Endothelial cell of umbilical vein (primary cell): Measurements from ENCODE around the gene TMEM225B. TPM values are rescaled to one million over a fixed set of nuclear protein-coding genes. Genes with fewer than 3 reads are reported as not detected.

ENCODE experiments used
- BruUV-seq: library from RNA; stranded (reverse); fragments of 400-500 nt; replicated peaks from 2 replicates; lab custom pipeline; 2021; lab: Mats Ljungman, UMichigan
- CTCF ChIA-PET: fragments of 300-600, 350-600 bp; sonication (Branson Sonifier 250); formaldehyde crosslinking; loops from one replicate; lab custom pipeline; 2021; ENCODE audit warnings: antibody characterized with exemption, inconsistent platforms; lab: Charles Lee
- POLR2A ChIA-PET: fragments of 300-600, 350-600 bp; sonication (Branson Sonifier 250); formaldehyde crosslinking; loops from one replicate; lab custom pipeline; 2021; ENCODE audit warnings: antibody characterized with exemption, inconsistent platforms; lab: Charles Lee
- DNase-seq: peaks from one replicate; pipeline ENCODE4 v3.0.0-alpha.2; 2011; ENCODE audit warnings: low read depth, low spot score
- FAIRE-seq: peaks from 2 replicates; lab custom pipeline; 2011; peaks lifted over from hg19 to GRCh38; lab: Jason Lieb, UNC
- H2AFZ ChIP-seq: 2 replicates; pipeline ENCODE4 v1.6.0; 2012; ENCODE audit warnings: low read depth, low read length, control low read depth, inconsistent platforms
- H3K27ac ChIP-seq: 2 replicates; pipeline ENCODE4 v1.5.1; 2011; ENCODE audit warnings: low read depth, mild to moderate bottlenecking, control low read depth, low read length, moderate library complexity; ENCODE audit not compliant: insufficient read depth
- H3K27me3 ChIP-seq, 2 experiments: 2 replicates each; pipeline versions ENCODE4 v1.6.0 to v1.6.1; 2011; ENCODE audit warnings: low read length in 2 of 2, mixed read lengths in 1 of 2; ENCODE audit not compliant: control insufficient read depth in 2 of 2, insufficient read depth in 2 of 2
- H3K36me3 ChIP-seq, 2 experiments: 2 replicates in 1 of 2; 3 replicates in 1 of 2; pipeline ENCODE4 v1.5.1; 2011; ENCODE audit warnings: low read length in 2 of 2, mild to moderate bottlenecking in 1 of 2, moderate library complexity in 1 of 2; ENCODE audit not compliant: control insufficient read depth in 2 of 2, insufficient read depth in 2 of 2; ENCODE audit errors: extremely low read depth in 1 of 2
- H3K4me1 ChIP-seq: 3 replicates; pipeline ENCODE4 v1.5.1; 2011; ENCODE audit warnings: mild to moderate bottlenecking, low read length; ENCODE audit not compliant: control insufficient read depth, insufficient read depth; ENCODE audit errors: extremely low read depth
- H3K4me2 ChIP-seq: 2 replicates; pipeline ENCODE4 v1.6.1; 2011; ENCODE audit warnings: low read length, control low read depth, mixed read lengths; ENCODE audit not compliant: insufficient read depth
- H3K4me3 ChIP-seq, 3 experiments: fragments of 200-600 bp in 1 of 3; sonication (generic), shearing (Covaris generic) in 1 of 3; replicated peaks in 1 of 3; 2 replicates each; pipeline ENCODE4 v1.5.1; 2011 to 2016; ENCODE audit warnings: control low read depth in 3 of 3, low read length in 3 of 3, mild to moderate bottlenecking in 2 of 3, inconsistent platforms in 1 of 3, low read depth in 1 of 3, moderate library complexity in 1 of 3; ENCODE audit not compliant: insufficient read depth in 1 of 3
- H3K79me2 ChIP-seq: 2 replicates; pipeline ENCODE4 v1.6.0; 2012; ENCODE audit warnings: low read length, inconsistent platforms; ENCODE audit not compliant: control insufficient read depth, insufficient read depth
- H3K9ac ChIP-seq: replicated peaks from 2 replicates; pipeline ENCODE3; 2011; ENCODE audit warnings: low read length, control low read depth; ENCODE audit not compliant: insufficient read depth; ENCODE audit errors: extremely low read depth
- H3K9me1 ChIP-seq: replicated peaks from 3 replicates; pipeline ENCODE4 v1.6.0; 2011; ENCODE audit warnings: mild to moderate bottlenecking, low read length; ENCODE audit not compliant: control insufficient read depth, insufficient read depth; ENCODE audit errors: extremely low read depth
- H3K9me3 ChIP-seq: replicated peaks from 2 replicates; pipeline ENCODE4 v1.5.1; 2012; ENCODE audit warnings: low read length, inconsistent platforms; ENCODE audit not compliant: control insufficient read depth, insufficient read depth
- H4K20me1 ChIP-seq: replicated peaks from 2 replicates; pipeline ENCODE3; 2011; ENCODE audit warnings: mild to moderate bottlenecking, low read length; ENCODE audit not compliant: control insufficient read depth, insufficient read depth; ENCODE audit errors: extremely low read depth
- EZH2 ChIP-seq: IDR thresholded peaks from 2 replicates; pipeline ENCODE4 v1.6.1; 2012; ENCODE audit warnings: borderline replicate concordance, low read depth, mild to moderate bottlenecking, moderate library complexity, low read length, inconsistent platforms; ENCODE audit not compliant: severe bottlenecking
- FOS ChIP-seq: IDR thresholded peaks from 2 replicates; pipeline ENCODE4 v1.6.1; 2011; ENCODE audit warnings: mild to moderate bottlenecking, low read length, moderate library complexity, borderline replicate concordance; ENCODE audit not compliant: insufficient read depth
- GATA2 ChIP-seq: IDR thresholded peaks from 2 replicates; pipeline ENCODE4 v1.7.0; 2011; ENCODE audit warnings: low read depth, mild to moderate bottlenecking, moderate library complexity, mixed read lengths, low read length; ENCODE audit not compliant: insufficient read length, insufficient read depth
- MAX ChIP-seq: IDR thresholded peaks from 2 replicates; pipeline ENCODE4 v1.6.1; 2011; ENCODE audit not compliant: insufficient read depth, insufficient read length
- MYC ChIP-seq: IDR thresholded peaks from one replicate; pipeline ENCODE4 v1.6.1; 2011; ENCODE audit warnings: mild to moderate bottlenecking, low read depth, low read length
- POLR2A ChIP-seq: IDR thresholded peaks from 2 replicates; pipeline ENCODE4 v1.6.1; 2012; ENCODE audit warnings: low read depth, mild to moderate bottlenecking, control low read depth, low read length
- POLR2AphosphoS5 ChIP-seq: IDR thresholded peaks from 2 replicates; pipeline ENCODE4 v1.6.1; 2012; ENCODE audit warnings: low read depth, mild to moderate bottlenecking, control low read depth, low read length, moderate library complexity; ENCODE audit not compliant: insufficient read depth
- dilution Hi-C: fragments of 300-500 bp; cut with MboI; formaldehyde crosslinking; loops from one replicate; pipeline ENCODE4 v1.15.0; 2019; ENCODE audit warnings: low sequenced_read_pairs; ENCODE audit not compliant: extremely low pct_ligation_motif_present
- intact Hi-C: fragments of 100-400 bp; cut with micrococcal nuclease; formaldehyde crosslinking; loops from one replicate; pipeline ENCODE4 v1.10.0; 2022
- polyA plus RNA-seq, 4 experiments: library from polyadenylated mRNA; depleted of rRNA in 3 of 4; stranded (reverse) in 3 of 4; unstranded in 1 of 4; fragments of >200 nt; gene quantifications; 2 replicates each; pipeline versions ENCODE4 v1.2.1 to v1.2.3, GENCODE V29; 2011 to 2012; ENCODE audit warnings: missing spikeins in 1 of 4
- total RNA-seq: library from RNA; stranded (reverse); gene quantifications from 2 replicates; pipeline ENCODE4 v1.2.3, GENCODE V29; 2021
- TF ChIP-seq, protein P1 (sequence below), 2 donors: IDR thresholded peaks; 1 replicate in 1 of 2; 2 replicates in 1 of 2; pipeline ENCODE4 v1.5.1; 2011; ENCODE audit warnings: low read length in 2 of 2, mild to moderate bottlenecking in 2 of 2, moderate library complexity in 2 of 2, control low read depth in 1 of 2, inconsistent platforms in 1 of 2, low read depth in 1 of 2; ENCODE audit not compliant: insufficient read depth in 1 of 2; ENCODE audit errors: extremely low read depth in 1 of 2

TMEM225B gene
- total and polyA plus RNA-seq, 2 donors (not counting 3 experiments of a cell fraction or from before 2014, with no cell fraction given): 0.29 TPM; not detected in 1

DNA sequence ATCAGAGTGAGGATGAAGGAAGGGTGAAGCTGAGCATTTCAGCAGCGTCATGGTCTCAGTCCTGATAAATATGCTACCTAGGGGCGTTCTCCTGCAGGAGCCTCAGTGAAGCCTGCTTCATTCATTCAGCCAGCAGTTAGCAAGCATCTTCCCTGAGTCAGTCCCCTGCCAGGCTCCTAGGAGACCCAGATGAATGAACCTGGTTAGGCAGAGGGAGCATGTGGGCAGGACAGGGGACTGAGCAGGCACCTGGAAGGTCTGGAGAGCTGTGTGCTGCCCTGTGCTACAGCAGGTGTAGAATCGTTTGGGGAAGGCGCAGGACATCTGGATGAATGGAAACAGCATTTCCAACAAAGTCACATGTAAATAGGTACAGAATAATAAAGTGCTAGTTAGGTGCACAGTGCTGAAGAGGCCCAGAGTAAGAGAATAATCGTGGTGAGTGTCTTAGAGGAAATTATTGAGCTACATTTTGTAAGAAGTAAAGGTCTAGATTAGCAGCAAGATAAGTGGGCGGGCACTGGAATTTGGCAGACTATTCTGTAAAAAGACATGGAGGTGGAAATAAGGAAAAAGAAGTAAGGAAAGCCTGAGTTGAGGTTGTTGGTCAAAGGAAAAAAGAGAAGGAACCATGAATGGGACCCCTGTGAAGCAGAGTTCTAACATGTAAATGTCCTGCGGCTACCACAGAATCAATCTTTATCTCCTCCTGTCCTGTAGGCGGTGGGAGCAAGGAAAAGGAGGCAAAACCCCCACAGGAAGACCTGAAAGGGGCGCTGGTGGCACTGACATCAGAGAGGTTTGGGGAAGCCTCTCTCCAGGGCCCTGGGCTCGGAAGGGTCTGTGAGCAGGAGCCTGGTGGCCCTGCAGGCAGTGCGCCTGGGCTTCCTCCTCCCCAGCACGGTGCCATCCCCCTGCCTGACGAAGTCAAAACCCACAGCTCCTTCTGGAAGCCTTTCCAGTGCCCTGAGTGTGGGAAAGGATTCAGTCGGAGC is 30.7 kb downstream of the TMEM225B start:
- intact Hi-C loops: no loop called here
- H2AFZ ChIP-seq: no peak overlapping the region
- CTCF ChIA-PET: no interaction called here
- H3K36me3 ChIP-seq: peaks cover 25 to 50% of the 10 kb centered on the region in 2 experiments
- POLR2A ChIA-PET: no interaction called here
- TF ChIP-seq EZH2: no peak
- no peaks in the 10 kb centered on the region for H3K4me1 ChIP-seq
- no TSS peak for BruUV-seq
- no peak overlapping the region for H3K4me3 ChIP-seq
- H3K27me3 ChIP-seq: no peaks in the 10 kb centered on the region
- H3K9me1 ChIP-seq: no peaks in the 10 kb centered on the region
- H4K20me1 ChIP-seq: no peaks in the 10 kb centered on the region
- DNase-seq (no peak), FAIRE-seq (no peak)
- no peaks in the 10 kb centered on the region for H3K79me2 ChIP-seq
- dilution Hi-C loops: no loop called here
- no peaks in the 10 kb centered on the region for H3K9me3 ChIP-seq
- no peak overlapping the region for H3K4me2 ChIP-seq
- no peak overlapping the region for H3K9ac ChIP-seq
- H3K27ac ChIP-seq: no peak overlapping the region

DNA sequence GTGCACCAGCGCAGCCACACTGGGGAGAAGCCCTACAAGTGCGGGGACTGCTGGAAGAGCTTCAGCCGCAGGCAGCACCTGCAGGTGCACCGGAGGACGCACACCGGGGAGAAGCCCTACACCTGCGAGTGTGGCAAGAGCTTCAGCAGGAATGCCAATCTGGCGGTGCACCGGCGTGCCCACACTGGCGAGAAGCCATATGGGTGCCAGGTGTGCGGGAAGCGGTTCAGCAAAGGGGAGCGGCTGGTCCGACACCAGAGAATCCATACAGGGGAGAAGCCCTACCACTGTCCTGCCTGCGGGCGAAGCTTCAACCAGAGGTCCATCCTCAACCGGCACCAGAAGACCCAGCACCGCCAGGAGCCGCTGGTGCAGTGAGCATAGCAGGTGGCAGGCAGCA is 31.6 kb downstream of the TMEM225B start:
- dilution Hi-C loops (no loop called here), intact Hi-C loops (no loop called here)
- BruUV-seq: no TSS peak
- H2AFZ ChIP-seq: no peak overlapping the region
- no peak overlapping the region for H3K4me2 ChIP-seq
- ChIA-PET POLR2A (no interaction called here), CTCF (no interaction called here)
- DNase-seq (no peak), FAIRE-seq (no peak)
- H3K36me3 ChIP-seq: peaks cover 25 to 41% of the 10 kb centered on the region in 2 experiments
- no peak for TF ChIP-seq GATA2
- no peak for TF ChIP-seq MAX
- TF ChIP-seq EZH2: no peak
- no peak for TF ChIP-seq FOS
- TF ChIP-seq MYC: no peak
- no peak for TF ChIP-seq POLR2AphosphoS5
- TF ChIP-seq POLR2A: no peak
- TF ChIP-seq, protein P1, sequence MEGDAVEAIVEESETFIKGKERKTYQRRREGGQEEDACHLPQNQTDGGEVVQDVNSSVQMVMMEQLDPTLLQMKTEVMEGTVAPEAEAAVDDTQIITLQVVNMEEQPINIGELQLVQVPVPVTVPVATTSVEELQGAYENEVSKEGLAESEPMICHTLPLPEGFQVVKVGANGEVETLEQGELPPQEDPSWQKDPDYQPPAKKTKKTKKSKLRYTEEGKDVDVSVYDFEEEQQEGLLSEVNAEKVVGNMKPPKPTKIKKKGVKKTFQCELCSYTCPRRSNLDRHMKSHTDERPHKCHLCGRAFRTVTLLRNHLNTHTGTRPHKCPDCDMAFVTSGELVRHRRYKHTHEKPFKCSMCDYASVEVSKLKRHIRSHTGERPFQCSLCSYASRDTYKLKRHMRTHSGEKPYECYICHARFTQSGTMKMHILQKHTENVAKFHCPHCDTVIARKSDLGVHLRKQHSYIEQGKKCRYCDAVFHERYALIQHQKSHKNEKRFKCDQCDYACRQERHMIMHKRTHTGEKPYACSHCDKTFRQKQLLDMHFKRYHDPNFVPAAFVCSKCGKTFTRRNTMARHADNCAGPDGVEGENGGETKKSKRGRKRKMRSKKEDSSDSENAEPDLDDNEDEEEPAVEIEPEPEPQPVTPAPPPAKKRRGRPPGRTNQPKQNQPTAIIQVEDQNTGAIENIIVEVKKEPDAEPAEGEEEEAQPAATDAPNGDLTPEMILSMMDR (IDR thresholded peaks at IDR 0.05; ENCODE audit: extremely low read depth in 1 of 2, insufficient read depth in 1 of 2, low read depth in 1 of 2, low read length in 2 of 2): no peak
- no peaks in the 10 kb centered on the region for H3K9me3 ChIP-seq
- H3K27me3 ChIP-seq: no peaks in the 10 kb centered on the region
- no peak overlapping the region for H3K4me3 ChIP-seq
- H3K79me2 ChIP-seq: no peaks in the 10 kb centered on the region
- no peak overlapping the region for H3K27ac ChIP-seq
- no peaks in the 10 kb centered on the region for H4K20me1 ChIP-seq
- H3K9me1 ChIP-seq: no peaks in the 10 kb centered on the region
- H3K4me1 ChIP-seq: no peaks in the 10 kb centered on the region
- H3K9ac ChIP-seq: no peak overlapping the region
